ENCODE data around the gene CDC42EP5.

Gene CDC42EP5

DNA sequence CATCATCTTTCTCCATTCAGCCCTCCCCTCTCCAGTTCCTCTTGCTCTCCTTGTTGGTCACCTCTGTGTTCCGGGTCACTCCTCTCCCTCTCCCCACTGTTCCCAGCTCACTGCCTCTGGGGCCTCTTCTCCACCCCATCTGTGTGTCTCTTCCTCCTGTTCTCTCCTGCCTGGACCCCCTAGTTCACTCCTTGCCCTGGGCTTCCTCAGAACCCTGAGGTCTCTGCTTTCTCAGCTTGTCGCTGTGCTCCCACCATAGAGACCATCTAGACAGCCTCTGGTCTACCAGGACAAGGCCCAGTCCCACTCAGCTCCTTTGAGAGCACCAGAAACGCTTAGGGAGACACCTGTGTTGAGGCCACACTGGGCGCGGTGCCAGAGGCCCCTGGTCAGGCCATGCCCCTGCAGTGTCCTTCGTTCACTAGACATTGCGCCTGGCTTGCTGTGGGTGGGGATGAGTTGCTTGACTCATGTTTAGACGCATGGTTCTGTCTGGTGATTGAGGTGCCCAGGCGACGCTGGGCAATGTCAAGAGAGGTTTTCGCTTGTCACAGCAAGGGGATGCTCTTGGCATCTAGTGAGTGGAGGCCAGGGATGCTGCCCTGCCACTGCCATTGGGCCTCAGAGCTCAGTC lies 14.3 kb downstream of the CDC42EP5 start:
- Mint-ChIP-seq H3K27ac (peak overlapping the region; percentile 45 to 58 (median 56)), H3K4me3 (peak overlapping the region; percentile 37 to 73 (median 57)), H3K36me3 (ENCODE audit: low read depth) (peaks cover 45% of the 10 kb centered on the region), H3K27me3 (ENCODE audit: low read depth) (no peaks in the 10 kb centered on the region), H3K4me1 (peaks cover 24% of the 10 kb centered on the region), H3K9me3 (no peaks in the 10 kb centered on the region)
- TF ChIP-seq, protein P1, sequence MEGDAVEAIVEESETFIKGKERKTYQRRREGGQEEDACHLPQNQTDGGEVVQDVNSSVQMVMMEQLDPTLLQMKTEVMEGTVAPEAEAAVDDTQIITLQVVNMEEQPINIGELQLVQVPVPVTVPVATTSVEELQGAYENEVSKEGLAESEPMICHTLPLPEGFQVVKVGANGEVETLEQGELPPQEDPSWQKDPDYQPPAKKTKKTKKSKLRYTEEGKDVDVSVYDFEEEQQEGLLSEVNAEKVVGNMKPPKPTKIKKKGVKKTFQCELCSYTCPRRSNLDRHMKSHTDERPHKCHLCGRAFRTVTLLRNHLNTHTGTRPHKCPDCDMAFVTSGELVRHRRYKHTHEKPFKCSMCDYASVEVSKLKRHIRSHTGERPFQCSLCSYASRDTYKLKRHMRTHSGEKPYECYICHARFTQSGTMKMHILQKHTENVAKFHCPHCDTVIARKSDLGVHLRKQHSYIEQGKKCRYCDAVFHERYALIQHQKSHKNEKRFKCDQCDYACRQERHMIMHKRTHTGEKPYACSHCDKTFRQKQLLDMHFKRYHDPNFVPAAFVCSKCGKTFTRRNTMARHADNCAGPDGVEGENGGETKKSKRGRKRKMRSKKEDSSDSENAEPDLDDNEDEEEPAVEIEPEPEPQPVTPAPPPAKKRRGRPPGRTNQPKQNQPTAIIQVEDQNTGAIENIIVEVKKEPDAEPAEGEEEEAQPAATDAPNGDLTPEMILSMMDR (IDR thresholded peaks at IDR 0.05; ENCODE audit: unreplicated experiment in 3 of 3), result no peak

DNA sequence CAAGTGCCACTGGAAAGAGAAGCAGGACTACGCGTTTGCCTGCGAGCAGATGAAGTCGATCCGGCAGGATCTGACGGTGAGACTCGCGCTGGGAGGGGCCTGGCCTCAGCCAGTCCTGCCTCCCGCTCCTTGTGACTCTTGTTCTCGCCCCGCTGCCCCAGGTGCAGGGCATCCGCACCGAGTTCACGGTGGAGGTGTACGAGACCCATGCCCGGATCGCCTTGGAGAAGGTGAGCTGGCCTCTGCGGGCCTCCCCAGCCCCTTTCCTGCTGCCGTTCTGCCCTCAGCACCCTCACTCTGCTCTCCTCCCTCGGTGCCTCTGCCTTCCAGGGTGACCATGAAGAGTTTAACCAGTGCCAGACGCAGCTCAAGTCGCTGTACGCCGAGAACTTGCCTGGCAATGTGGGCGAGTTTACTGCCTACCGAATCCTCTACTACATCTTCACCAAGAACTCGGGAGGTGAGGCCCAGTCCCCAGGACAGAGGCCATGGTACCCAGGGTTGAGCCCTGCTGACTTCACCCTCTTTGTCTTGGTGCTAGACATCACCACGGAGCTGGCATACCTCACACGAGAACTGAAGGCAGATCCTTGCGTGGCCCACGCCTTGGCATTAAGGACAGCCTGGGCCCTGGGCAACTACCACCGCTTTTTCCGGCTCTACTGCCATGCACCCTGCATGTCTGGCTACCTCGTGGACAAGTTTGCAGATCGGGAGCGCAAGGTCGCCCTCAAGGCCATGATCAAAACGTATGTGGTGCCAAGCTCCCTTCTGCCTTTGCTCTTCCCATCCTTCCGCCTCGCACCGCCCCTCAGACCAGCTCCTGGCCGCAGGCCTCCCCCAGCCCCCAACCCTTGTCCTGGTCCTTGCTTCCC lies 15.1 kb downstream of the CDC42EP5 start:
- H3K9me3 Mint-ChIP-seq, result no peaks in the 10 kb centered on the region
- H3K27me3 Mint-ChIP-seq (ENCODE audit: low read depth), result no peaks in the 10 kb centered on the region
- no peak overlapping the region for H3K4me3 Mint-ChIP-seq
- peaks cover 21% of the 10 kb centered on the region for H3K4me1 Mint-ChIP-seq
- TF ChIP-seq, protein P1 (IDR thresholded peaks at IDR 0.05; ENCODE audit: unreplicated experiment in 3 of 3), result no peak
- H3K36me3 Mint-ChIP-seq (ENCODE audit: low read depth), result peaks cover 53% of the 10 kb centered on the region
- peak overlapping the region in 1 of 3 experiments; percentile 26 for H3K27ac Mint-ChIP-seq

DNA sequence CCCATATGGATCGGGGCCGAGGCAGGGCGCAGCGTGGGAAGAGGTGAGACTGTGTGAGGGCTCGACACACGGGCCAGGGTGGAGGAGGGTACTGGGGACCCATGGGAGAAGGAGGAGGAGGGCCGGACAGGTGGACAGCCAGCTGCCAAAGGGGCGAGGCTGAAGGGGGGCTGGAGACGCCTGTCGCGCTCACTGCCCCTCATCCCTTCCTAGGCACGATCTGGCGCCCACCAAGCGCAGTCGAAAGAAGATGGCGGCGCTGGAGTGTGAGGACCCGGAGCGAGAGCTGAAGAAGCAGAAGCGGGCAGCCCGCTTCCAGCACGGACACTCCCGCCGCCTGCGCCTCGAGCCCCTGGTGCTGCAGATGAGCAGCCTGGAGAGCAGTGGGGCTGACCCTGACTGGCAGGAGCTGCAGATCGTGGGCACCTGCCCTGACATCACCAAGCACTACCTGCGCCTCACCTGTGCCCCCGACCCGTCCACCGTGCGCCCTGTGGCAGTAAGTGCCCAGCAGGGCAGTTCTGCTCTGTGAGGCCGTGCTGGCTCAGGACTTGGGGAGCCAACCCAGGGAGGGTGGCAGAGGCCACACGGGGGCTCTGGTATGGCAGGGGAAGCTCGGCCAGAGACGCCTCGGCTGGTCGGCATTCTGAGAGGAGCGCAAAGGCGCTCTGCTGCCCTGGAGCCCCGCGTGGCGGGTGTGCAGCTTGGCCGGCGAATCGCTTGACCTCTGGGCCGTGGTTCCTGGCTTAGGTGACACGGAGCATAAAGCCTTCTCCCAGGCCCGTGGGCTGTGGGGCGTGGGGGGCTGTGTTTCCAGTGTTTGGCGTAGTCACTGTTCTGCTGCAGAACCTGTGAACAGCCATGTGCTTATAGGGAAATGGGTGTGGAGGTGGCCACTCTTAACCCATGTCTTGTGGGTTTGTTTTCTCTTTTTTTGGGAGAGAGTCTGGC lies 16.4 kb downstream of the CDC42EP5 start:
- peaks cover 61% of the 10 kb centered on the region for H3K36me3 Mint-ChIP-seq (ENCODE audit: low read depth)
- no peak overlapping the region for H3K4me3 Mint-ChIP-seq
- no peaks in the 10 kb centered on the region for H3K27me3 Mint-ChIP-seq (ENCODE audit: low read depth)
- peaks cover 17% of the 10 kb centered on the region for H3K4me1 Mint-ChIP-seq
- H3K27ac Mint-ChIP-seq, result no peak overlapping the region
- H3K9me3 Mint-ChIP-seq, result no peaks in the 10 kb centered on the region
- TF ChIP-seq, protein P1 (IDR thresholded peaks at IDR 0.05; ENCODE audit: unreplicated experiment in 3 of 3), result no peak

DNA sequence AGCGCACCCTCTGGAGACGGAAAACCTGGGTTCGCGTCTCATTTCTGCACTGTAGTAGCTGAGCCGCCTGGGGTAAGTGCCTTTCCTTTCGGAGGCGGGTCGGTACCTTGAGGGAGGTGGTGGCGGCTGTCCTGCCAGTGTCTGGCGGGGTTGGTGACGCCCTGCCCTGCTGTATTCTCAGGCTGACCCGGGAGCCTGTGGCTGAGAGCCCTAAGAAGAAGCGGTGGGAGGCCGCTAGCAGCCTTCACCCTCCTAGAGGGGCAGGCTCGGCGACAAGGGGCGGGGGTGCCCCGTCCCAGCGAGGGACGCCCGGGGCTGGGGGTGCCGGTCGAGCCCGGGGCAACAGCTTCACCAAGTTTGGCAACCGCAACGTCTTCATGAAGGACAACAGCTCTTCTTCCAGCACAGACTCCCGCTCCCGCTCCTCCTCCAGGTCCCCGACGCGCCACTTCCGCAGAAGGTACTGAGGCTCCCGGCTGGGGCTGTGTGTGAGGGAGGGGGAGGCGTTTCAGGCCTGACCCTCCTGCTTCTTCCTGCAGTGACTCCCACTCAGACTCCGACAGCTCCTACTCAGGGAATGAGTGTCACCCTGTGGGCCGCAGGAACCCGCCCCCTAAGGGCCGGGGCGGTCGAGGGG lies 17.2 kb downstream of the CDC42EP5 start:
- TF ChIP-seq, protein P1 (IDR thresholded peaks at IDR 0.05; ENCODE audit: unreplicated experiment in 3 of 3), result no peak
- Mint-ChIP-seq H3K27me3 (ENCODE audit: low read depth) (no peaks in the 10 kb centered on the region), H3K9me3 (no peaks in the 10 kb centered on the region), H3K27ac (no peak overlapping the region), H3K4me1 (peaks cover 16% of the 10 kb centered on the region), H3K4me3 (no peak overlapping the region), H3K36me3 (ENCODE audit: low read depth) (peaks cover 64% of the 10 kb centered on the region)

DNA sequence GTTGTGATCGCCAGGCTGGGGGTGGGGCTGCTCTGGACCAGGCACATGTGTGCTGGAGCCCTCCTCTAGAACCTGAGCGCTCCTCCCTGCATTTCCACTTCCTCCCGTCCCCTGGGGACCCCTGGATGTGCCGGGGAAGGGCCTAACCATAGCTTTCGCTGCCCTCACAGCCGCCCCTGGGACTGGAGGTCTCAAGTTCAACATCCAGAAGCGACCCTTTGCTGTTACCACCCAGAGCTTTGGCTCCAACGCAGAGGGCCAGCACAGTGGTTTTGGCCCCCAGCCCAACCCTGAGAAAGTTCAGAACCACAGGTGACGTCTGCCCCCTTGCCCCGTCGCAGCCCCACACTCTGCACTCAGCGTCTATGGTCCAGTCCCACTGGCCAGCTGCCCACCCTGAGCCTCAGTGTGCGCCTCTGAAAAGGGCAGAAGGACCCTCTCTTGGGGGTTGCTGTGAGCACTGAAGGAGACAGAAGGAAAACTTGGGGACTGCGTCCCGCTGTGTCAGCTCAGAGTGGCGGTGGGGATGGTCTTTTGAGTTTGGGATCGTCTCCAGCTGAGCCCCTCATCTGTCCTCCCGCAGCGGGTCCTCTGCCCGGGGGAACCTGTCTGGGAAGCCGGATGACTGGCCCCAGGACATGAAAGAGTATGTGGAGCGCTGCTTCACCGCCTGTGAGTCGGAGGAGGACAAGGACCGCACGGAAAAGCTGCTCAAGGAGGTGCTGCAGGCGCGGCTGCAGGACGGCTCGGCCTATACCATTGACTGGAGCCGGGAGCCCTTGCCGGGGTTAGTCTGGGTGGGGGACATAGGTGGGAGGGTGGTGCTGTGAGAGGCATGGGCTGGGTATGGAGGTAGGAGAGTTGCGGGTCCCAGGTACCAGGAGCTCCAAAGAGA lies 18.1 kb downstream of the CDC42EP5 start:
- Mint-ChIP-seq H3K4me1 (peaks cover 25% of the 10 kb centered on the region), H3K27me3 (ENCODE audit: low read depth) (no peaks in the 10 kb centered on the region), H3K27ac (no peak overlapping the region), H3K36me3 (ENCODE audit: low read depth) (peaks cover 64% of the 10 kb centered on the region), H3K9me3 (no peaks in the 10 kb centered on the region), H3K4me3 (no peak overlapping the region)
- TF ChIP-seq, protein P1 (IDR thresholded peaks at IDR 0.05; ENCODE audit: unreplicated experiment in 3 of 3), result no peak

All from nephron (organoid).